Measurements from ENCODE around the gene MEIKIN.

Gene MEIKIN

GRCh38 chr5:131786900-131787692 is 158.4 kb downstream of the MEIKIN start:
- no peak overlapping the region for H2AFZ ChIP-seq (ENCODE audit: low read depth, low read length)
- no peak overlapping the region for H3K27ac ChIP-seq (ENCODE audit: low read length)
- no peaks in the 10 kb centered on the region for H3K9me3 ChIP-seq (ENCODE audit: insufficient read depth, low read length, severe bottlenecking)
- H3K79me2 ChIP-seq (ENCODE audit: insufficient read depth, low read length) = peaks cover 98% of the 10 kb centered on the region
- H3K36me3 ChIP-seq (ENCODE audit: insufficient read depth, low read length) = peaks cover 3% of the 10 kb centered on the region; the same call in 1 of the 2 replicates
- H3K27me3 ChIP-seq (ENCODE audit: insufficient read depth, low read length, poor library complexity) = no peaks in the 10 kb centered on the region
- H4K20me1 ChIP-seq (ENCODE audit: insufficient read depth, low read length) = peaks cover 53% of the 10 kb centered on the region
- no peak for DNase-seq
- TF ChIP-seq CTCF (IDR thresholded peaks at IDR 0.05; ENCODE audit: borderline replicate concordance, extremely low read depth, low read length, poor library complexity, severe bottlenecking) (no peak), EZH2 (IDR thresholded peaks at IDR 0.05; ENCODE audit: borderline replicate concordance, low read depth, low read length, severe bottlenecking) (no peak)
- no peak overlapping the region for H3K4me3 ChIP-seq (ENCODE audit: low read depth in 1 of 2, low read length in 2 of 2)
- no peaks in the 10 kb centered on the region for H3K4me1 ChIP-seq (ENCODE audit: insufficient read depth, low read length)
- no peak overlapping the region for H3K4me2 ChIP-seq (ENCODE audit: insufficient read depth, low read length)
- no peak overlapping the region for H3K9ac ChIP-seq (ENCODE audit: low read depth, low read length)
- ATAC-seq (ENCODE audit: insufficient read depth, low read depth) = no peak; the same call in 2 of the 3 replicates

- Histone ChIP-seq H3K9ac (ENCODE audit: low read depth, low read length) (no peak overlapping the region), H3K4me2 (ENCODE audit: insufficient read depth, low read length) (no peak overlapping the region), H2AFZ (ENCODE audit: low read depth, low read length) (no peak overlapping the region), H4K20me1 (ENCODE audit: insufficient read depth, low read length) (peaks cover 57% of the 10 kb centered on the region), H3K4me1 (ENCODE audit: insufficient read depth, low read length) (no peaks in the 10 kb centered on the region), H3K4me3 (ENCODE audit: low read depth in 1 of 2, low read length in 2 of 2) (no peak overlapping the region), H3K9me3 (ENCODE audit: insufficient read depth, low read length, severe bottlenecking) (no peaks in the 10 kb centered on the region), H3K36me3 (ENCODE audit: insufficient read depth, low read length) (peaks cover 8% of the 10 kb centered on the region; the same call in 1 of the 2 replicates), H3K27me3 (ENCODE audit: insufficient read depth, low read length, poor library complexity) (no peaks in the 10 kb centered on the region), H3K79me2 (ENCODE audit: insufficient read depth, low read length) (peaks cover 98% of the 10 kb centered on the region), H3K27ac (ENCODE audit: low read length) (no peak overlapping the region)
- no peak for ATAC-seq (ENCODE audit: insufficient read depth, low read depth)
- DNase-seq = no peak
- TF ChIP-seq CTCF (IDR thresholded peaks at IDR 0.05; ENCODE audit: borderline replicate concordance, extremely low read depth, low read length, poor library complexity, severe bottlenecking) = no peak
- no peak for TF ChIP-seq EZH2 (IDR thresholded peaks at IDR 0.05; ENCODE audit: borderline replicate concordance, low read depth, low read length, severe bottlenecking)
Observed at GRCh38 chr5:131786036-131786435, 159.4 kb downstream of the MEIKIN start.

- ATAC-seq (ENCODE audit: insufficient read depth, low read depth) = no peak
- Histone ChIP-seq H3K4me3 (ENCODE audit: low read depth in 1 of 2, low read length in 2 of 2) (no peak overlapping the region), H4K20me1 (ENCODE audit: insufficient read depth, low read length) (peaks cover 42% of the 10 kb centered on the region), H3K4me1 (ENCODE audit: insufficient read depth, low read length) (no peaks in the 10 kb centered on the region), H3K4me2 (ENCODE audit: insufficient read depth, low read length) (no peak overlapping the region), H3K79me2 (ENCODE audit: insufficient read depth, low read length) (peaks cover 97% of the 10 kb centered on the region), H3K9ac (ENCODE audit: low read depth, low read length) (no peak overlapping the region), H3K27ac (ENCODE audit: low read length) (no peak overlapping the region), H3K36me3 (ENCODE audit: insufficient read depth, low read length) (peaks cover 8% of the 10 kb centered on the region; the same call in 1 of the 2 replicates), H3K27me3 (ENCODE audit: insufficient read depth, low read length, poor library complexity) (no peaks in the 10 kb centered on the region), H2AFZ (ENCODE audit: low read depth, low read length) (no peak overlapping the region), H3K9me3 (ENCODE audit: insufficient read depth, low read length, severe bottlenecking) (no peaks in the 10 kb centered on the region)
- TF ChIP-seq EZH2 (IDR thresholded peaks at IDR 0.05; ENCODE audit: borderline replicate concordance, low read depth, low read length, severe bottlenecking) (no peak), CTCF (IDR thresholded peaks at IDR 0.05; ENCODE audit: borderline replicate concordance, extremely low read depth, low read length, poor library complexity, severe bottlenecking) (no peak)
- no peak for DNase-seq
Observed at GRCh38 chr5:131783874-131784273, 161.6 kb downstream of the MEIKIN start.

Measured in DND-41 (cell line).